ENCODE results near the gene PCARE.
A peak's percentile ranks its signal among the peaks of the same experiment; 100 is the strongest.
"Not testable (repeated sequence)": the region's sequence is repeated elsewhere in the genome, so short reads cannot be mapped to it uniquely, and the experiment has no call there.

PCARE gene

GRCh38 chr2:29074411-29074810, at the start of gene PCARE:
TSS of gene PCARE (minus strand) at chr2:29074523. CDS start at chr2:29074261, 262 bp downstream.
- DNase-seq = no peak

DNA sequence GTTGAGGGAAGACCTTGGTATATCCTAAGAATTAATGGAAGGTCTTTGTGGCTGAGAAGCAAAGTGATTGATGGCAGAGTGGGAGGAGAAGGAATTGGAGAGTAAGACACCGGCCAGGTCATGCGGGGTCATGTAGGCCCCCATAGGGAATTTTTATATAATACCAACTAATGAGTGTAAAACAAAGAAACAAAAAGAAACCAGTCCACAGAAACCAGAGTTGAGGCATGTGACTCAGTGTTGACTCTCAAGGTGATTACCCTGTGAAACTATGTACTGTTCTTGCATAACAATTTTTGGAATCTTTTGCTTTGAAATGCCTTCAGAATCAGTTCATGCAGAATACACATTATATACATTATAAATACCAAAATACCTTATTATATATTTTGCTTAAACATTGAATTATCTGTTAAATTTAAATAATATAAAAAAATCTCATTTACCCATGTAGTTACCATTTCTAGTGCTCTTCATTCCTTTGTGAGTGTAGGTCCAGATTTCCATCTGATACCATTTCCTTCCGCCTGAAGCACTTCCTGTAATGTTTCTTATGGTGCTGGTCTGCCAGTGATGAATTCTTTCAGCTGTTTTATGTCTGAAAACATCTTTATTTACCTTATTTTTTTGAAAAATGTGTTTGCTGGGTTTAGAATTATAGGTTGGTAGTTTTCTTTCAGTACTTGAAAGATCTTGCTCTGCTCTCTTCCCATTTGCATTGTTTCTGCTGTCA, 49.5 kb upstream of the PCARE start:
- DNase-seq = no peak

GRCh38 chr2:29120846-29121245, 46.5 kb upstream of the PCARE start:
- DNase-seq = no peak

GRCh38 chr2:29119211-29119610, 44.9 kb upstream of the PCARE start:
- DNase-seq = no peak

DNA sequence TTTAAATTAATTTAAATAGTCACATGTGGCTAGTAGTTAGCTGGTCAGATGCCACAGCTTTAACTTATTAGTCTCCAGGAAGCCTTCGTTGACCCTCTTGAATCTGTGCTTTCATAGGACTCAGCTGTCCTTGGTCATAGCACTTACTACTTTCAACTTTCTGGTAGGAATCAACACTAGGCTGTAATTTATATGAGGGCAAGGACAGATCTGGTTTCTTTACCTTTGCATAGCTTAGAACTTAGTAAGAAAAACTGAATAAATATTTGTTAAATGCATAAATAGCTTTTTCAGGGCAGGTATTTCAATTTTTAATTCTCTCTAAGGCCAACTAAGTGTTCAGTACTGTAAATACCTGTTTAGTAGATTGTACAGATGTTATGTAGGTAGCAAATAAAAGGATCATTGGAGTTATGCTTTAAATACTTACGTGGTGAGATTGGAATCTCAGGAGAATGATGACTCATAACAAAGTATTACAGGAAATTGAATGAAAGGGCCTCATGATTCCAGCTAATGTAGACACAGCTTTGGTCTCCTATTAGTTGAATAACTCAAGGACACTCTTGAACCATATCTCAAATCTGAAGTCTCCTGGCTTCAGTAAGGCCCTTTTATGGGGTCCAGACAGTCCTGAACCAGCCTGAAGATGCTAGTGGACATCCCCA, 43.4 kb upstream of the PCARE start:
- DNase-seq = no peak

- no peak for DNase-seq
These were observed 41.8 kb upstream of the PCARE start for GRCh38 chr2:29115797-29116781.

DNA sequence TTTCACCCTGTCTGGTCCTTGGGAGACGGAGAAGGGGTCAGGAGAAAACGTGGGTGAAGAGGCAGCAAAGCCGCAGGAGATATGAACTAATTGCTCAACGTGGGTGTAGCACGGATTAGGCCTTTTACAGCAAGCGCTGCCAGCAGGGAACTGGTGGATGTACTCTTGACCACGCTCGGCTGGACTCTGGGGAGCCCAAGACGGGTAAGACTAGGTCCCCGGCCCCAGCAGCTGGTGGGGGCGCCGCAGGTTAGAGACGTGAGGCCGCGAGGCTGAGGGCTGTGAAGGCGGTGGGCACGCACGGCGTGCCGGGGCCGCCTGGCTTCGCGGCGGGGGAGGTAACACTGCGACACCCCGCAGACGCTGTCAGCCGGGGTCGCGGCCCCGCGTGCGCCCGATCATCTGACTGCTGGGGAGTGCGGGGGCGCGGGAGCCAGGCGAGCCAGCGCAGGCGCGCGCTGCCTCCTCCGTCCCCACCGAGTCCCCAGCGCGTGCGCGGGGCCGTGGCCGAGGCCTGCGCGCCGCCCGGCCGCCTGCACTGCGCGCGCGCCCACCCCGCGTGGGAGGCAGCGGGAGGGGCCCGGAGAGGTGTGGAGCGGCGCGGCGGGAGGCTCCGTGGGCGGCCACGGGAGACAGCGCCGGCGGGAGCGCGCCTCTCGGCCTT, 40.8 kb upstream of the PCARE start, which contains the start of gene CLIP4:
CLIP4 (plus strand) TSS at position 470 of the 664 bp plus-strand sequence. CDS start 5,974 bp downstream, outside the sequence.
- DNase-seq = no peak

DNA sequence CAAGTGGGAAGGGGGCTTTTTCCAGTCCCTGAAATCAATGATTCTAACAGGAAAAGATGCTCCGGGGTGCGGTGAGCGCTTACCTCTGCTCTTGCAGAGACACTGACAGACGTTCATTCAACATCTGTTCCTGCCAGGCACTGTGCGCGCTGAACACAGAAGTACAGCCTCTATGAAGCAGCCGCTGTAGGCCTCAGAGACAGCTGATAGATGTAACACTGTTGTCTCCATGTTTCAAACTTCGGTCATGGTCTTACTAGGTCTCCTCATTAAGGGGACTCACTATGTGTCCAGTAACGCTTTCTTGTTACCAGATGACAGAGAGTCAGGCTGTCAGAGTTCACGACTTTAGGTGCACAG, 40.2 kb upstream of the PCARE start:
- no peak for DNase-seq

DNA sequence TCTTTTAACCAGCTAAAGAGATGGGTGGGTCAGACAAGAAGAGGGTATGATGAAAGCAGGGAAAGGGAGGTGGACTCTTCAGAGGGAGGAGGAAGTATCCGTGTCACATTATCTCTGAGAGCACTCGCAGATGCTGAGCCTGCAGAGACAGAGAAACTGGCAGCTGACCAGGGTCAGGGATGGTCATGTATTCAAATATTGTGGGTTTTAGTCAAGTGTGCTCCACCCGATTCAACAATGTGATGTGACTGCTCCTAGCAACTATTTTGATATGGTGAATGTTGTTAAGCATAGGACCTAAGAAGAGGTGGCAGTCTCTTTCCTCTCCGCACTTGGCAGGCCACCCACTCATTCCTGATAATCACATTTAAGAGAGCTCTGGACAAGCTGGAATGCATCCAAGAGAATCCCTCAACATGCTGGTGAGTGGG, 39.6 kb upstream of the PCARE start:
- peak; percentile 60 for DNase-seq

DNA sequence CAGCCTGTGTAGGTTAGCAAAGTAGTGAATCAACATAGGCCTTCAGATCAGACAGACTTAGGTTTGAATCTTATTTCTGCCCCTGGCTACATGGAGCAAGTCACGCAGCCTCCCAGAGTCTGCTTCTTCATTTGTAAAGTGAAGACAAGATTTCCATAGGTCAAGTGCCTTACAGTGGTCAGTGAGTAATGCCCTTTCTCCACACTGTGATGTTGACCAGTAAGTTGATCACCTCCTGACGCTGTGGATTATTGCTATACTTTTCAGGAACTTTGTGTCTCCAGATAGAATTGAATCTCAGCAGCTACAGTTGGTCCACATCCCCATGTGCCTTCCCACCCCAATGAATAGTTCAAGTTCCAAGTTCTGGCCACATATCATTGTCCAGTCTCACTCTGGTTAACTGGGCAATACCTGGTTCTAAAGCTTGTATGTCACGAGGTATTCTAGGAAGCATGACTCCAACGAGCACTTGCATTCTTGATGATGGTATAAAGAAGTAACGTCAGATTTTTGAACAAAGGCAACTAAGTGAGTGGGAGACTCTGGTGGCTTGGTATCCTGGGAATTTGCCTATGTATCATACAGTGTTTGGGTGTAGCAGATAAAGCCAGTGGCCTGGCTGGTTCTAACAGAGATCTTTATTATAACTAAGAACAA, 38.8 kb upstream of the PCARE start:
- no peak for DNase-seq

DNA sequence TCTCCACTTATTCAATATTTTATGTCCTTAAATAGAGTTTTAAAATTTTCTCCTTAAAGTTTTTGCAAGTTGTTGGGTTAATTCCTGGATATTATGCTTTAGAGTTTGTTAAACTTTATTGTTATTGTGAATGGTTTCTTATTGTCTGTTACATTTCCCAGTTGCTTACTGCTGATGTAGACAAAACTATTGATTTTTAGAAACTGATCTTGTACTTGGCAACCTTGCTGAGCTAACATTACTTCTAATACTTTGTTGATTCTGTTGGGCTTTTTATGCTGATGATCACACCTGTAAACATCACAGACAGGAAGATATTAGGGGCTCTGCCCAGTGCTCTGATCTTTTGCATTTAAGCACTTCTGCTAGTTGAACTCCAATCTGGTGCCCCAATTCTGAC, 38.1 kb upstream of the PCARE start:
- DNase-seq = no peak

DNA sequence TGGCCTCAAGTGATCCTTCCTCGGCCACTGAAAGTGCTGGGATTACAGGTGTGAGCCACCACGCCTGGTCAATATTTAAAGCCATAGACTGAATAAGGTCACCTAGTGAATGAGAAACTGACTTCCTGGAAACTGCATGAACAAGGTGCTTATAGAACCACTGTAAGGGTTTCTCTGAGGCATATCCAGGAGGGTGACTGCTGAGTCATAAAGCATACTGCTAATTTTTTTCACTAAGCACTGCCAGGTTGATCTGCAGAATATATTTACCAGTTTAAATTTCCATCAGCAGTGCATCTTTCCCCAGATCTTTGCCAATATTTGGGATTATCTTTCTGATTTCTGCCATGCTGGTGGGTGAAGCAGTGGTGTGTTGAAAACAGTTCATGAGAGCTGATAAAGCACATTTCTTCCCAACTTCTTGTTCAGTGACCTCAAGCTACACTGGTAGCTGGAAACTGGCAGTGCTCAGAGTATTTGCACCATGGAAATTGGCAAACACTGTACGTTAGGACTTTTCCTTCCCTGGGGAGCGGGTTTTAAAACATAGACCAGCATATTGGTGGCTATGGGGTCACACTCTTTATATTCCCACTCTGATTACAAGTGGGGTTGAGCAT, 36.7 kb upstream of the PCARE start:
- no peak for DNase-seq

DNA sequence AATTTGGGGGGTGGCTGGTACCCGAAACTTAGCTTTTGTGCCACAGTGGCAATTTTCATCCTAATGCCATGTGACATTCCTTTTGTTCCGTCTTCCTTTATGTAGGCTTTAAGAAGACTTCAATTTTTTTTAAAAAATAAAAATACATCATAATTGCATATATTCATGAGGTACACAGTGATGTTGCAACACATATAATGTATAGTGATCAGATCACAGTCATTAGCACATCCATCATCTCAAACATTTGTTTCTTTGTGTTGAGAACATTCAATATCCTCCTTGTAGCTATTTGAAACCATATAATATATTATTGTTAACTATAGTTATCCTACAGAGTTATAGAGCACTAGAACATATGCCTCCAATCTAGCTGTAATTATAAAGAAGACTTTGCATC, 34.9 kb upstream of the PCARE start:
- no peak for DNase-seq

GRCh38 chr2:29108225-29108624, 33.9 kb upstream of the PCARE start:
- no peak for DNase-seq

- DNase-seq = not testable (repeated sequence)
These were observed 33.2 kb upstream of the PCARE start for GRCh38 chr2:29107547-29107946.

DNA sequence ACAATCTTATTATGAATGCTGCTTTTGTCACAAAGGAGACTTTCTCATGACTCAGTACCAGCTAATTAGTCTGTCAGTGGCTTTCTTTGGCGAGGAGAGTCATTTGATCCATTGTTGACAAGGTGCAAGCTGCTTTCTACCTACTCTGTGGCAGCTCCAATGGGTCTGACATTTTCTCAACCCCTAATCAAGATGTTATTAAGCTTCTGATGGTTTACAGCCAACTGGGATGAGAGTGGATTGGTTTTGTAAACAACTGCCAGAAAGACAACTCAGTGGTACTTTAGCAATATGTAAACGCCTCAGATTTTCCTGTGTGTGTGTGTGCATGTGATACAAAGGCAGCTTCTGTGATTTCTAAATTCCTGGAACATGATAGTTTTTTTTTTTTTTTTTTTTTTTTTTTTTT, 32.7 kb upstream of the PCARE start:
- DNase-seq = no peak

DNA sequence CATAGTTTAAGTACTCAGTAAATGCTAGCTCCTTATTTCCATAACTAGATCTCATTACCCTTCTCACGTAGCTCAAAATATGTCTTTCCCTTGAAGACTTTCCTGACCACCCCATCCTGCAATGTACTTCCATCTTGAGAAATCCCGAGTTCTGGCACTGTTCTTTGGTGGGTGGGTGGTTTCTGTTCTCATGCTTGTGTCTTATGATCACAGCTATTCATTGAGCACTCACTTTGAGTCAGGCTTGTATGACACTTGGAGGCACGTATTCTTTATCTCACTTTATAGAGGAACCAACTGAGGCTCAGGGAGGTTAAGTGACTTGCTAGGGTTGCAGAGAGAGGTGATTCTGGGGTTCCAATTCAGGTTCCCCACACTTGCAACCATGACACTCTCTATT, 31.9 kb upstream of the PCARE start:
- DNase-seq = no peak

- DNase-seq = no peak
These were observed 31.1 kb upstream of the PCARE start for GRCh38 chr2:29105375-29105774.

DNA sequence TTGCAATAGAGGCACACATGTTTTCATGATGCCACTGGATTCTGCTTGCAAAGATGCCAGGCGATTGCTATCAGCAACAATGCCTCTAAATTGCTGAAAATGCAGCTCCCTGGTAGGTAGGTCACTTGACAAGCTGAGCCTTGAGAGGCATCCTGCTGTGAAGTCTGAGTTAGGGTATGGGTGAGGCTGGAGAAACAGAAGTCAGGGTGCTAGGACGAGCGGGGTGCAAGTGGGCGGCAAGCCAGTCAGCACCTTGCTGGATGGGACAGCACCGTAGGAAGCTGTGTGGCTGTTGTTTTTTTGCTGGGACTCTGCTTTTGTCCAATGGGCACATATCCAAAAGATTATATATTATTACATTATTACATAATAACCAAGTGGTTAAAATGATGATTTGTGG, 30.4 kb upstream of the PCARE start:
- DNase-seq = no peak

DNA sequence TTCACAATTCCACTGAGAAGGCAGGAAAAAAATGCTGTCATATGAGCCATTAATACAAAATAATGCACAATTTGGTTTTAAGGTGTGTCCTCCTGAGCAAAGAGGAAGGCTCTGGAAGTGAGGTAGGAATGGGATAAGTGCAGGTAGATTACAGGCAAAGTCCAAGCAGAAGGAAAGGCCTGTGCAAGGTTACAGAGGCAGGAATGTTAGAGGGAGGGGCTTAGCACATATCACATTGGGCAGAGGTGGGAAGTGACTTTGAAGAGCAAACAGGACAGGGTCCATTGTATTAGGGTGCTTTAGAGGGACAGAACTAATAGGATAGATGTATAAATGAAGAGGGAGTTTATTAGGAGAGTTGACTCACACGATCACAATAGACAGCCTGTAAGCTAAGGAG, 26.2 kb upstream of the PCARE start:
- no peak for DNase-seq

DNA sequence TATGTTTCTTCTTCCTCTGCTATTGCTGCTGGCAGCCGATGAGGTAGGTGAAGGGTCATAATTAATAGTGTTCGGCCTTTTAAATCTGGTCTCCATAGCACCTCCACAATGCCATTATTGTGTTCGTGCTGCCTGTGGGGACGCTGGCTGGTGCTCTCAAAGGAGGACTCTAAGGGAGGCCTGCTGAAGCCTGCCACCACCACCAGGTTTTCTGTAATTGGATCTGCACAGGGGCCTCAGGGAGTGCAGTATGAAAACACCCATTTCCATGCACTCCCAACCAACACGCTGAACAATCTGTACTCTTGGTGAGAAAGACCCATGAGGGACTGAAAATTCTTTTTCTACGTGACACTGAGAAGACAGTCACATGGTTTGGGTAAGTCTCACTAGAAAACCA, 23.2 kb upstream of the PCARE start:
- no peak for DNase-seq

DNA sequence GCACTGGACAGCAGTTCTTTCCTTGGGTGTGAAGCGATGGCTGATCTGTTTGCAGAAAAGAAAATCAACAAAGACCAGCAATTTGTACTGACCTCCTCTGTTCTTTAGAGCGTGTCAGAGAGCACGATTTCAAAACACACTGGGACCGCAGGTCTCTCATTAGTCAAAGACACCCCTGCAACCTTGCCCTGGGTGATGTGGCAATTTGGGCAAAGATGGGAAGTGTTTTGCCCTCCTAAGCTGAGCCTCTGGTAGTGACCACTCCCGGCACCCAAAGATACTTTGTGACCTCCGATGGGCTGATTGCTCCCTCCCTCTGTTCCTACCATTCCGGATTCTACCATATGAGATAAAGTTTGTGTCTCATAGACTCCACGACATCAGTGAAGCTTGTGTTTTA, 22.6 kb upstream of the PCARE start:
- DNase-seq = no peak
